Peyer's patch (tissue), 4 donors: ENCODE data around the gene PNMA8B. TPM values are rescaled to one million over a fixed set of nuclear protein-coding genes. Genes with fewer than 3 reads are reported as not detected.

Experiments used
- DNase-seq, 3 donors: peaks; one replicate each; pipeline ENCODE4 v3.0.0-alpha.2; 2017 to 2019
- H3K27ac ChIP-seq, 4 donors: fragments of 200-600 bp; sonication (generic); one replicate each; pipeline ENCODE4 v1.5.1; 2016 to 2019
- H3K27me3 ChIP-seq, 2 donors: fragments of 200-600 bp; sonication (generic); one replicate each; pipeline ENCODE4 v1.5.1; 2019
- H3K36me3 ChIP-seq, 3 donors: fragments of 200-600 bp; sonication (generic); one replicate each; pipeline ENCODE4 v1.5.1; 2016 to 2019
- H3K4me1 ChIP-seq, 4 donors: fragments of 200-600 bp; sonication (generic); one replicate each; pipeline ENCODE4 v1.5.1; 2016 to 2019
- H3K4me3 ChIP-seq, 4 donors: fragments of 200-600 bp; sonication (generic); 1 replicate in 3 of 4; 2 replicates in 1 of 4; pipeline ENCODE4 v1.5.1; 2016 to 2019; ENCODE audit warnings: mild to moderate bottlenecking in 1 of 4
- H3K9me3 ChIP-seq, 4 donors: fragments of 200-600 bp; sonication (generic); one replicate each; pipeline ENCODE4 v1.5.1; 2016 to 2019; ENCODE audit warnings: mild to moderate bottlenecking in 1 of 4
- POLR2A ChIP-seq, 2 donors: fragments of 450-650 bp; IDR thresholded peaks; one replicate each; pipeline ENCODE4 v1.5.1; 2017; ENCODE audit warnings: antibody characterized with exemption in 2 of 2, mild to moderate bottlenecking in 2 of 2, moderate library complexity in 2 of 2
- total RNA-seq, 4 donors: library from RNA; depleted of rRNA; stranded (reverse); fragments of >200 nt; gene quantifications; one replicate each; pipeline ENCODE4 v1.1.0, GENCODE V29; 2016
- TF ChIP-seq, protein P1 (sequence below), 6 experiments: fragments of 450-650 bp in 4 of 6; fragments of 200-600 bp in 2 of 6; sonication (generic) in 1 of 6; IDR thresholded peaks; one replicate each; pipeline ENCODE4 v1.5.1; 2017 to 2019; ENCODE audit warnings: antibody characterized with exemption in 6 of 6, mild to moderate bottlenecking in 3 of 6, moderate library complexity in 1 of 6

PNMA8B gene
- total RNA-seq, 4 donors from 2014 or later = 0.38 to 1.7 (median 0.67) TPM; not detected in 1

DNA sequence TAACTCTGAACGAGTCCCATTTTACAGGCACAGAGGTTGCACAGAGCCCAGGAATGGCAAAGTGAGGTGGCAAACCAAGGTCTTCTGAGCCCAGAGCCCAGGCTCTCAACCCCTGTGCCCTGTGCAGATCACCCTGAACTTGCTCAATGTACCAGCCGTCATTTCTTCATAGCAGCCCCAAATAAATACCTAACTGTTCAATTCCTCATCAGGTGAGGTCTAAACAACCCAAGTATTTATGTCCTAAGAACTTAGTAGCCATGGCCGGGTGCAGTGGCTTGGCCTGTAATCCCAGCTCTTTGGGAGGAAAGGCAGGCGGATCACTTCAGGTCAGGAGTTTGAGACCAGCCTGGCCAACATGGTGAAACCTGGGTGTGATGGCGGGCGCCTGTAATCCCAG is 21.8 kb upstream of the PNMA8B start:
- TF ChIP-seq POLR2A (IDR thresholded peaks at IDR 0.05) = no peak
- TF ChIP-seq, protein P1, sequence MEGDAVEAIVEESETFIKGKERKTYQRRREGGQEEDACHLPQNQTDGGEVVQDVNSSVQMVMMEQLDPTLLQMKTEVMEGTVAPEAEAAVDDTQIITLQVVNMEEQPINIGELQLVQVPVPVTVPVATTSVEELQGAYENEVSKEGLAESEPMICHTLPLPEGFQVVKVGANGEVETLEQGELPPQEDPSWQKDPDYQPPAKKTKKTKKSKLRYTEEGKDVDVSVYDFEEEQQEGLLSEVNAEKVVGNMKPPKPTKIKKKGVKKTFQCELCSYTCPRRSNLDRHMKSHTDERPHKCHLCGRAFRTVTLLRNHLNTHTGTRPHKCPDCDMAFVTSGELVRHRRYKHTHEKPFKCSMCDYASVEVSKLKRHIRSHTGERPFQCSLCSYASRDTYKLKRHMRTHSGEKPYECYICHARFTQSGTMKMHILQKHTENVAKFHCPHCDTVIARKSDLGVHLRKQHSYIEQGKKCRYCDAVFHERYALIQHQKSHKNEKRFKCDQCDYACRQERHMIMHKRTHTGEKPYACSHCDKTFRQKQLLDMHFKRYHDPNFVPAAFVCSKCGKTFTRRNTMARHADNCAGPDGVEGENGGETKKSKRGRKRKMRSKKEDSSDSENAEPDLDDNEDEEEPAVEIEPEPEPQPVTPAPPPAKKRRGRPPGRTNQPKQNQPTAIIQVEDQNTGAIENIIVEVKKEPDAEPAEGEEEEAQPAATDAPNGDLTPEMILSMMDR (IDR thresholded peaks at IDR 0.05) = no peak
- H3K27me3 ChIP-seq = no peaks in the 10 kb centered on the region
- no peak for DNase-seq
- H3K9me3 ChIP-seq = no peaks in the 10 kb centered on the region
- no peak overlapping the region for H3K27ac ChIP-seq
- peaks cover 0 to 4% (median 1%) of the 10 kb centered on the region in 4 donors for H3K4me1 ChIP-seq
- no peak overlapping the region for H3K4me3 ChIP-seq
- no peaks in the 10 kb centered on the region for H3K36me3 ChIP-seq

DNA sequence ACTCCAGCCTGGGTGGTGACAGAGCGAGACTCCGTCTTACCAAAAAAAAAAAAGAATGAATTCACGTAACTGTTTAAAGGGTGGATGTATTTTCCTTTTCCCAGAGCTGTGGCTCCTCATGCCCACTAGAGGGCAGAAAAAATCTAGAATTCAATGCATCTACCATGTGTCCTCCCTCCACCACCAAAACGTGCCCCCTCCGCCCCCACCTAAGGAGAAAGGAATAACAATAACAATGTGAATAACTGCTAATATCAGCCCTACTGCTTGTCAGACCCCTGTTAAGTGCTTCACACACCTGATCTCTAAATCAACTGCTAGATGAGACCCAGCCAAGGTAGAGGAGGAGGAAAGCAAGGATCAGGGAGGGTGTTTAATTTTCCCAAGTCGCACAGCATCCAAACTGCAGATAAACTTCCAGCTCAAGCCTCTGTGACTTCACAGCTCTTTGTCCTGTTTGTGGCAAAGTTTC is 20.2 kb upstream of the PNMA8B start:
- no peak overlapping the region for H3K27ac ChIP-seq
- H3K4me3 ChIP-seq = no peak overlapping the region
- H3K36me3 ChIP-seq = no peaks in the 10 kb centered on the region
- TF ChIP-seq, protein P1 (IDR thresholded peaks at IDR 0.05) = peak; percentile 36 to 59 (median 45)
- TF ChIP-seq POLR2A (IDR thresholded peaks at IDR 0.05) = no peak
- peaks cover 0 to 4% (median 1%) of the 10 kb centered on the region in 4 donors for H3K4me1 ChIP-seq
- H3K9me3 ChIP-seq = no peaks in the 10 kb centered on the region
- H3K27me3 ChIP-seq = no peaks in the 10 kb centered on the region
- no peak for DNase-seq

GRCh38 chr19:46515290-46515609 is 19.6 kb upstream of the PNMA8B start:
- Histone ChIP-seq H3K9me3 (no peaks in the 10 kb centered on the region), H3K36me3 (no peaks in the 10 kb centered on the region), H3K27ac (no peak overlapping the region), H3K4me3 (no peak overlapping the region), H3K27me3 (no peaks in the 10 kb centered on the region), H3K4me1 (peaks cover 0 to 4% (median 1%) of the 10 kb centered on the region in 4 donors)
- TF ChIP-seq, protein P1 (IDR thresholded peaks at IDR 0.05) = no peak
- TF ChIP-seq POLR2A (IDR thresholded peaks at IDR 0.05) = no peak
- no peak for DNase-seq

GRCh38 chr19:46514589-46515289 is 19.1 kb upstream of the PNMA8B start:
- Histone ChIP-seq H3K9me3 (no peaks in the 10 kb centered on the region), H3K27me3 (no peaks in the 10 kb centered on the region), H3K4me3 (no peak overlapping the region), H3K27ac (no peak overlapping the region), H3K4me1 (peaks cover 0 to 4% (median 1%) of the 10 kb centered on the region in 4 donors), H3K36me3 (no peaks in the 10 kb centered on the region)
- DNase-seq = no peak
- TF ChIP-seq POLR2A (IDR thresholded peaks at IDR 0.05) = no peak
- TF ChIP-seq, protein P1 (IDR thresholded peaks at IDR 0.05) = no peak

DNA sequence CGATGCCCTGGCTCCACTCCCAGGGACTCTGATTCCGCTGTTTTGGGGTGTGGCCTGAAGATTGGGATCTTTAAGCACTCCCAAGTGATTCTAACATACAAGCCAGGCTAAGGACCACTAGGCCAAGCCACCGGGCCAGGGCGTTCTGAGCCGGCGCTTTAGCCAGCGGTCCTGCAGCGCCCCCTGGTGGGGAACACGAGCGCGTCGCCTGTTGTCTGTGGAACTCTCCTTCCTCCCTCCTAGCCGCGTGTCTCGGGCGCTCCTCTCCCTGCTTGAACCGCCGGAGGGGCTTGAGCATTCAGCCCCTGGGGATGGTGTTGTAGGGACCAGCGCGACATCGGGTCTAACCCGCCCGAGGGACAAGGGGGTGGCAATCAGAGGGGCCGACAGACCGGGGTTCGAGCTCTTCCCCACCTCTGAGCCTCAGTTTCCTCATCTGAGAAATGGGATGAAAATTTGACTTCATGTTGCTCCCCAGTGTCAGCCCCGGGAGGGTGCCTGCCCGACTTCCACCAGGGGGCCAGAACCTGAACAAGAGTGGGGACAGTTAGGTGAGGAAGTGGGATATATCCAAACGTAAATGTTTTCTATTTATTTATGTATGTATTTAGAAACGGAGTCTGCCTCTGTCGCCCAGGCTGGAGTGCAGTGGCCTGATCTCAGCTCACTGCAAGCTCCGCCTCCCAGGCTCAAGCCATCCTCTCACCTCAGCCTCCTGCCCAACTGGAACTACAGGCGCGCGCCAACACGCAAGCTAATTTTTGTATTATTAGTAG is 18.0 kb upstream of the PNMA8B start:
- Histone ChIP-seq H3K27me3 (no peaks in the 10 kb centered on the region), H3K4me1 (peaks cover 0 to 4% (median 1%) of the 10 kb centered on the region in 4 donors), H3K4me3 (no peak overlapping the region), H3K36me3 (no peaks in the 10 kb centered on the region), H3K9me3 (no peaks in the 10 kb centered on the region), H3K27ac (no peak overlapping the region)
- TF ChIP-seq, protein P1 (IDR thresholded peaks at IDR 0.05) = peak; percentile 75 to 94 (median 88)
- no peak for TF ChIP-seq POLR2A (IDR thresholded peaks at IDR 0.05)
- peak; percentile 56 to 85 (median 84) for DNase-seq
